HCT116 (cell line): ENCODE data around the gene SZT2. TPM values are rescaled to one million over a fixed set of nuclear protein-coding genes. Genes with fewer than 3 reads are reported as not detected.

Experiments used
- ATAC-seq: fragments of 200-7000 bp; cut with Tn5 transposase; 2 replicates; pipeline ENCODE4 v1.9.1; 2020; ENCODE audit warnings: mild to moderate bottlenecking, moderate library complexity
- BruUV-seq: library from RNA; stranded (reverse); fragments of 400-500 nt; replicated peaks from 2 replicates; lab custom pipeline; 2021; lab: Mats Ljungman, UMichigan
- CTCF ChIA-PET: fragments of 300-600 bp; sonication (Branson Sonifier 250); formaldehyde crosslinking; loops from one replicate; lab custom pipeline; 2021; ENCODE audit warnings: antibody characterized with exemption; lab: Charles Lee
- POLR2A ChIA-PET: fragments of 300-600, 350-600 bp; sonication (Branson Sonifier 250); formaldehyde crosslinking; loops from one replicate; lab custom pipeline; 2021; ENCODE audit warnings: antibody characterized with exemption; lab: Charles Lee
- RAD21 ChIA-PET, 2 experiments: fragments of 300-600 bp; sonication (Branson Sonifier 250); formaldehyde crosslinking; loops; one replicate each; lab custom pipeline; 2023; ENCODE audit warnings: low total read pairs in 2 of 2; ENCODE audit not compliant: uncharacterized antibody in 2 of 2, unreplicated experiment in 2 of 2, low non-redundant PET in 1 of 2; lab: Charles Lee
- DNase-seq: peaks from one replicate; pipeline ENCODE4 v3.0.0-alpha.2; 2010; ENCODE audit warnings: low read depth, low spot score
- H2AFZ ChIP-seq: fragments of 200-600 bp; shearing (Covaris generic), sonication (generic); 2 replicates; pipeline ENCODE4 v1.6.1; 2017; ENCODE audit warnings: low read depth, mixed run types, mixed read lengths, antibody characterized with exemption, low read length; ENCODE audit not compliant: poor library complexity, severe bottlenecking
- H3K27ac ChIP-seq: 2 replicates; pipeline ENCODE4 v1.5.1; 2012; ENCODE audit warnings: low read depth, low read length
- H3K27me3 ChIP-seq: fragments of 200-600 bp; sonication (generic); 2 replicates; pipeline ENCODE4 v1.6.1; 2016; ENCODE audit warnings: mixed run types, low read length, mixed read lengths; ENCODE audit not compliant: insufficient read depth
- H3K36me3 ChIP-seq, 2 experiments: fragments of 200-500 bp in 1 of 2; fragments of 200-600 bp in 1 of 2; sonication (Bioruptor generic) in 1 of 2; sonication (generic) in 1 of 2; 2 replicates each; pipeline versions ENCODE4 v1.5.1 to v1.6.1; 2014 to 2016; ENCODE audit warnings: low read length in 2 of 2, inconsistent platforms in 1 of 2, mixed read lengths in 1 of 2, mixed run types in 1 of 2; ENCODE audit not compliant: insufficient read depth in 2 of 2, control insufficient read depth in 1 of 2
- H3K4me1 ChIP-seq, 2 experiments: fragments of 200-600 bp in 1 of 2; sonication (generic) in 1 of 2; 2 replicates each; pipeline versions ENCODE4 v1.5.1 to v1.6.1; 2012 to 2017; ENCODE audit warnings: low read length in 2 of 2, inconsistent platforms in 1 of 2, mild to moderate bottlenecking in 1 of 2, mixed read lengths in 1 of 2, mixed run types in 1 of 2, moderate library complexity in 1 of 2; ENCODE audit not compliant: insufficient read depth in 2 of 2, control insufficient read depth in 1 of 2
- H3K4me2 ChIP-seq: fragments of 200-600 bp; sonication (generic); 2 replicates; pipeline ENCODE4 v1.6.1; 2017; ENCODE audit warnings: mixed run types, low read length, mixed read lengths
- H3K4me3 ChIP-seq, 2 experiments: fragments of 200-600 bp in 1 of 2; sonication (generic) in 1 of 2; replicated peaks in 1 of 2; 2 replicates each; pipeline ENCODE4 v1.5.1; 2011 to 2016; ENCODE audit warnings: low read length in 2 of 2, control low read depth in 1 of 2, low read depth in 1 of 2, mild to moderate bottlenecking in 1 of 2, mixed read lengths in 1 of 2, mixed run types in 1 of 2
- H3K79me2 ChIP-seq: fragments of 200-600 bp; sonication (generic); 2 replicates; pipeline ENCODE4 v1.6.1; 2017; ENCODE audit warnings: mild to moderate bottlenecking, mixed run types, low read length, moderate library complexity, mixed read lengths; ENCODE audit not compliant: insufficient read depth
- H3K9ac ChIP-seq: fragments of 200-600 bp; sonication (generic); 2 replicates; pipeline ENCODE4 v1.6.1; 2016; ENCODE audit warnings: low read length, mixed read lengths
- H3K9me2 ChIP-seq: fragments of 200-600 bp; sonication (generic), shearing (Covaris generic); 2 replicates; pipeline ENCODE4 v1.6.1; 2017; ENCODE audit warnings: mixed run types, mild to moderate bottlenecking, moderate library complexity; ENCODE audit not compliant: insufficient read depth
- H3K9me3 ChIP-seq, 2 experiments: fragments of 200-500 bp in 1 of 2; fragments of 200-600 bp in 1 of 2; sonication (Bioruptor generic) in 1 of 2; sonication (generic) in 1 of 2; 2 replicates each; pipeline ENCODE4 v1.6.1; 2014 to 2017; ENCODE audit warnings: low read length in 2 of 2, mixed read lengths in 2 of 2, inconsistent platforms in 1 of 2, low read depth in 1 of 2, mild to moderate bottlenecking in 1 of 2, mixed run types in 1 of 2, moderate library complexity in 1 of 2; ENCODE audit not compliant: control insufficient read depth in 1 of 2, insufficient read depth in 1 of 2
- H4K20me1 ChIP-seq: fragments of 200-600 bp; sonication (generic), shearing (Covaris generic); 2 replicates; pipeline ENCODE4 v1.6.1; 2017; ENCODE audit warnings: mixed run types, mild to moderate bottlenecking, moderate library complexity; ENCODE audit not compliant: insufficient read depth
- CEBPB ChIP-seq: IDR thresholded peaks from 2 replicates; pipeline ENCODE4 v1.6.1; 2012; ENCODE audit warnings: low read depth
- CTCF ChIP-seq, 3 experiments: fragments of 200-600 bp in 1 of 3; sonication (generic) in 1 of 3; IDR thresholded peaks in 2 of 3; conservative IDR thresholded peaks in 1 of 3; 2 replicates each; pipeline ENCODE4 v1.5.1; 2012 to 2017; ENCODE audit warnings: low read depth in 2 of 3, low read length in 2 of 3, antibody characterized with exemption in 1 of 3, borderline replicate concordance in 1 of 3, control low read depth in 1 of 3, mild to moderate bottlenecking in 1 of 3, mixed read lengths in 1 of 3, mixed run types in 1 of 3, moderate library complexity in 1 of 3; ENCODE audit not compliant: insufficient read depth in 1 of 3
- ELF1 ChIP-seq: IDR thresholded peaks from 2 replicates; pipeline ENCODE4 v1.6.1; 2012; ENCODE audit warnings: low read depth, borderline replicate concordance
- FOSL1 ChIP-seq: IDR thresholded peaks from 2 replicates; pipeline ENCODE4 v1.6.1; 2012; ENCODE audit warnings: low read depth
- JUND ChIP-seq: IDR thresholded peaks from 2 replicates; pipeline ENCODE4 v1.6.1; 2012
- POLR2A ChIP-seq: IDR thresholded peaks from 2 replicates; pipeline ENCODE4 v1.7.0; 2011; ENCODE audit warnings: borderline replicate concordance; ENCODE audit not compliant: insufficient read depth, insufficient read length; ENCODE audit errors: extremely low read depth
- RAD21 ChIP-seq: IDR thresholded peaks from 2 replicates; pipeline ENCODE4 v1.6.1; 2012; ENCODE audit warnings: low read depth, mild to moderate bottlenecking
- SIN3A ChIP-seq: IDR thresholded peaks from 2 replicates; pipeline ENCODE4 v1.6.1; 2012; ENCODE audit warnings: low read depth
- SP1 ChIP-seq: IDR thresholded peaks from 2 replicates; pipeline ENCODE4 v1.6.1; 2012; ENCODE audit warnings: low read depth
- SRF ChIP-seq: IDR thresholded peaks from 2 replicates; pipeline ENCODE4 v1.6.1; 2012; ENCODE audit warnings: low read depth
- TCF7L2 ChIP-seq: IDR thresholded peaks from 2 replicates; pipeline ENCODE4 v1.7.0; 2011; ENCODE audit warnings: borderline replicate concordance, inconsistent platforms; ENCODE audit not compliant: insufficient read depth, insufficient read length; ENCODE audit errors: extremely low read depth
- YY1 ChIP-seq: IDR thresholded peaks from 2 replicates; pipeline ENCODE4 v1.6.1; 2011; ENCODE audit warnings: low read length, low read depth, moderate library complexity, mild to moderate bottlenecking; ENCODE audit not compliant: insufficient replicate concordance; ENCODE audit errors: extremely low read depth
- ZFX ChIP-seq: fragments of 450-650 bp; IDR thresholded peaks from 2 replicates; pipeline ENCODE4 v1.6.1; 2017
- ZNF274 ChIP-seq: fragments of 200-500 bp; sonication (Bioruptor generic); IDR thresholded peaks from 2 replicates; pipeline ENCODE4 v1.6.1; 2014; ENCODE audit warnings: mild to moderate bottlenecking, low read depth, low read length, inconsistent platforms
- intact Hi-C: fragments of 100-400 bp; cut with micrococcal nuclease; formaldehyde crosslinking; loops from 2 replicates; pipeline ENCODE4 v1.10.0; 2022
- total RNA-seq: library from RNA; stranded (reverse); gene quantifications from one replicate; pipeline ENCODE4 v1.2.1, GENCODE V29; 2021; ENCODE audit not compliant: unreplicated experiment
- TF ChIP-seq, protein P1 (sequence below): IDR thresholded peaks from 2 replicates; pipeline ENCODE4 v1.6.1; 2012; ENCODE audit warnings: low read depth

SZT2 gene
- total RNA-seq, 1 experiment from 2014 or later: 43.0 TPM

DNA sequence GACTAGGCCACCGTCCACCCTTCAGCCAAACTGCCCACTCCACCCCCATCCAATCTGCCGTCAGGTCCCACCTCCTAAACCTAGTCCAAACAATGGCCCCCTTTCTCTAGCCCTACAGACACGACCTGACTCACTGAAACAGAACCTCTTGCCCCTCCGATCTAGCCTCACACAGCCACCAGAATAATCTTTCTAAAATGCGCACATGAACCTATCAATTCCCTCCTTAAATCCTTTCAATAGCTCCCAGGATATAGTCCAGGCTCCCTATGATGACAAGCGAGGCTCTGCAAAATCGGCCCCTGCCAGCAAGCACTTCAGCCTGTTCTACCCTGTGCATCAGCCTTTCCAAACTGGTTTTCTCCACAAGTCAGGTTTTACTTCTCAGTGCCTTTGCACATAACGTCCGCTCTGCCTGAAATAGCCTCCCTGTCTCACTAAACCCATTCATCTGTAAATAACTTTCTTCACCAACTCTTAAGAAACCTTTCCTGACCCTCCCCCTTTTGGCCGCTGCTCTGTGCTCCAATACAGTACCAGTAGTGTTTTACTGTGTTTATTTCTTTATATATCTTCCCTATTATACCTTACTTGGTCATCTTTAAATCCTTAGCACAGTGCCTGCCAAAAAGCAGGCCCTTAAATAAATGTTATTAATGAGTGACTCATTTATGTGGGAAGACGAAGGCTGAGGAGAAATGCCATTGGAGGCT, 39.9 kb upstream of the SZT2 start:
- DNase-seq: no peak
- Histone ChIP-seq H3K4me1 (peaks cover 23 to 57% of the 10 kb centered on the region in 2 experiments), H3K36me3 (no peaks in the 10 kb centered on the region), H3K4me2 (peak overlapping the region; percentile 91), H3K27ac (peak overlapping the region; percentile 89), H4K20me1 (no peaks in the 10 kb centered on the region), H2AFZ (peak overlapping the region; percentile 4), H3K9me3 (no peaks in the 10 kb centered on the region), H3K79me2 (no peaks in the 10 kb centered on the region), H3K9me2 (no peaks in the 10 kb centered on the region), H3K27me3 (no peaks in the 10 kb centered on the region), H3K4me3 (peak overlapping the region; percentile 53 to 65), H3K9ac (peak overlapping the region; percentile 83)
- TF ChIP-seq POLR2A (peak; percentile 14), ZNF274 (no peak)
- ChIA-PET RAD21 (no interaction called here), POLR2A (interaction anchor here (0.9 to 1.6 kb wide), 2 partner anchors 9 to 19 kb away, joined by 3 to 7 read pairs; partner anchors contain the start of genes CDC20 and ELOVL1), CTCF (interaction anchor here (1.5 to 1.6 kb wide), 2 partner anchors 9 to 65 kb away, joined by 3 to 8 read pairs; partner anchors contain the start of gene CDC20)
- ATAC-seq: no peak
- BruUV-seq: TSS peak; percentile 93
- intact Hi-C loops: loop anchor here (2.0 kb wide), 1 partner anchor 111 kb away; no protein-coding TSS in a partner anchor

DNA sequence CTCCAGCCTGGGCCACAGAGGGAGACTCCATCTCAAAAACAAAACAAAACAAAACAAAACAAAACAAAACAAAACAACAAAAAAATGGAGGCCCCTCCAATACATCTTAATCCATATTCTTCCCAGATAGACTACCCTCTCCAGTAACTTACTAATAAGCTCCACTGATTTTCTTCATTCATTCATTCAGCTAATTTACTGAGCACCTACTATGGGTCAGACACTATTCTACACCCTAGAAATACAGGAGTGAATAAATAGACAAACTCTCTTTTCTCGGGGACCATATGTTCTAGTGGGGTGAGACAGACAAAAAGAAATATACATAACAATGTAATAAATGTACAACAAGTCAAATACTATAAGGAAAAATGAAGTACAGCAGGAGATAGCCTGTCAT, 38.7 kb upstream of the SZT2 start:
- Histone ChIP-seq H2AFZ (no peak overlapping the region), H3K4me3 (no peak overlapping the region), H3K9me2 (no peaks in the 10 kb centered on the region), H3K9me3 (no peaks in the 10 kb centered on the region), H3K27me3 (no peaks in the 10 kb centered on the region), H4K20me1 (no peaks in the 10 kb centered on the region), H3K4me1 (peaks cover 17 to 45% of the 10 kb centered on the region in 2 experiments), H3K27ac (no peak overlapping the region), H3K79me2 (no peaks in the 10 kb centered on the region), H3K36me3 (no peaks in the 10 kb centered on the region), H3K9ac (no peak overlapping the region), H3K4me2 (no peak overlapping the region)
- RAD21 ChIA-PET: no interaction called here
- intact Hi-C loops: no loop called here
- BruUV-seq: no TSS peak
- DNase-seq (no peak), ATAC-seq (no peak)
- CTCF ChIA-PET: no interaction called here
- POLR2A ChIA-PET: interaction anchor here (0.9 kb wide), 1 partner anchor 8 kb away, joined by 3 read pairs; the partner anchor contains the start of gene CDC20
- no peak for TF ChIP-seq TCF7L2
- no peak for TF ChIP-seq RAD21
- TF ChIP-seq SP1: no peak
- TF ChIP-seq JUND: no peak
- no peak for TF ChIP-seq SIN3A
- TF ChIP-seq ZNF274: no peak
- TF ChIP-seq FOSL1: no peak
- TF ChIP-seq ELF1: no peak
- TF ChIP-seq CEBPB: no peak
- TF ChIP-seq, protein P1, sequence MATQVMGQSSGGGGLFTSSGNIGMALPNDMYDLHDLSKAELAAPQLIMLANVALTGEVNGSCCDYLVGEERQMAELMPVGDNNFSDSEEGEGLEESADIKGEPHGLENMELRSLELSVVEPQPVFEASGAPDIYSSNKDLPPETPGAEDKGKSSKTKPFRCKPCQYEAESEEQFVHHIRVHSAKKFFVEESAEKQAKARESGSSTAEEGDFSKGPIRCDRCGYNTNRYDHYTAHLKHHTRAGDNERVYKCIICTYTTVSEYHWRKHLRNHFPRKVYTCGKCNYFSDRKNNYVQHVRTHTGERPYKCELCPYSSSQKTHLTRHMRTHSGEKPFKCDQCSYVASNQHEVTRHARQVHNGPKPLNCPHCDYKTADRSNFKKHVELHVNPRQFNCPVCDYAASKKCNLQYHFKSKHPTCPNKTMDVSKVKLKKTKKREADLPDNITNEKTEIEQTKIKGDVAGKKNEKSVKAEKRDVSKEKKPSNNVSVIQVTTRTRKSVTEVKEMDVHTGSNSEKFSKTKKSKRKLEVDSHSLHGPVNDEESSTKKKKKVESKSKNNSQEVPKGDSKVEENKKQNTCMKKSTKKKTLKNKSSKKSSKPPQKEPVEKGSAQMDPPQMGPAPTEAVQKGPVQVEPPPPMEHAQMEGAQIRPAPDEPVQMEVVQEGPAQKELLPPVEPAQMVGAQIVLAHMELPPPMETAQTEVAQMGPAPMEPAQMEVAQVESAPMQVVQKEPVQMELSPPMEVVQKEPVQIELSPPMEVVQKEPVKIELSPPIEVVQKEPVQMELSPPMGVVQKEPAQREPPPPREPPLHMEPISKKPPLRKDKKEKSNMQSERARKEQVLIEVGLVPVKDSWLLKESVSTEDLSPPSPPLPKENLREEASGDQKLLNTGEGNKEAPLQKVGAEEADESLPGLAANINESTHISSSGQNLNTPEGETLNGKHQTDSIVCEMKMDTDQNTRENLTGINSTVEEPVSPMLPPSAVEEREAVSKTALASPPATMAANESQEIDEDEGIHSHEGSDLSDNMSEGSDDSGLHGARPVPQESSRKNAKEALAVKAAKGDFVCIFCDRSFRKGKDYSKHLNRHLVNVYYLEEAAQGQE: no peak
- no peak for TF ChIP-seq ZFX
- no peak for TF ChIP-seq CTCF (IDR thresholded peaks at IDR 0.05 in 2 of 3, conservative IDR thresholded peaks at IDR 0.05 in 1 of 3; ENCODE audit: borderline replicate concordance in 1 of 3, insufficient read depth in 1 of 3, low read depth in 2 of 3, low read length in 2 of 3)
- TF ChIP-seq YY1: no peak
- no peak for TF ChIP-seq SRF
